Natural killer cell treated with Interleukin-12 subunit alpha and Interleukin-12 subunit beta and Interleukin-15 and Interleukin-18, amount 100 ng/mL, for 72 hours (primary cell): ENCODE data around the gene DDIT4. TPM values are rescaled to one million over a fixed set of nuclear protein-coding genes. Genes with fewer than 3 reads are reported as not detected.
"Not testable (repeated sequence)": the region's sequence is repeated elsewhere in the genome, so short reads cannot be mapped to it uniquely, and the experiment has no call there.

Experiments used
- ATAC-seq, 2 donors: fragments of 150-1000 bp; cut with Tn5 transposase in 1 of 2; sonication (Bioruptor Pico), chemical (Tn5 transposase) in 1 of 2; 2 replicates each; pipeline ENCODE4 v1.10.0; 2021
- DNase-seq: peaks from one replicate; pipeline ENCODE4 v3.0.0; 2022; ENCODE audit warnings: low spot score
- H3K27ac Mint-ChIP-seq, 2 donors: 1 replicate in 1 of 2; 2 replicates in 1 of 2; pipeline ENCODE4 v1.8.0; 2022; ENCODE audit warnings: mixed read lengths in 2 of 2, mild to moderate bottlenecking in 1 of 2, moderate library complexity in 1 of 2
- H3K27me3 Mint-ChIP-seq, 2 donors: 1 replicate in 1 of 2; 2 replicates in 1 of 2; pipeline ENCODE4 v1.8.0; 2022; ENCODE audit warnings: mixed read lengths in 2 of 2
- H3K36me3 Mint-ChIP-seq: one replicate; pipeline ENCODE4 v1.8.0; 2022; ENCODE audit warnings: mixed read lengths
- H3K4me1 Mint-ChIP-seq, 2 donors: 1 replicate in 1 of 2; 2 replicates in 1 of 2; pipeline ENCODE4 v1.8.0; 2022; ENCODE audit warnings: low read depth in 2 of 2, mixed read lengths in 2 of 2, mild to moderate bottlenecking in 1 of 2
- H3K4me3 Mint-ChIP-seq: one replicate; pipeline ENCODE4 v1.8.0; 2022; ENCODE audit warnings: mixed read lengths
- H3K9me3 Mint-ChIP-seq: 2 replicates; pipeline ENCODE4 v1.8.0; 2022; ENCODE audit warnings: mixed read lengths
- total RNA-seq, 2 donors: library from RNA; stranded (reverse); gene quantifications; one replicate each; pipeline ENCODE4 v1.2.3, GENCODE V29; 2022

Gene DDIT4
- total RNA-seq, 2 donors from 2014 or later, result 189 to 207 TPM

DNA sequence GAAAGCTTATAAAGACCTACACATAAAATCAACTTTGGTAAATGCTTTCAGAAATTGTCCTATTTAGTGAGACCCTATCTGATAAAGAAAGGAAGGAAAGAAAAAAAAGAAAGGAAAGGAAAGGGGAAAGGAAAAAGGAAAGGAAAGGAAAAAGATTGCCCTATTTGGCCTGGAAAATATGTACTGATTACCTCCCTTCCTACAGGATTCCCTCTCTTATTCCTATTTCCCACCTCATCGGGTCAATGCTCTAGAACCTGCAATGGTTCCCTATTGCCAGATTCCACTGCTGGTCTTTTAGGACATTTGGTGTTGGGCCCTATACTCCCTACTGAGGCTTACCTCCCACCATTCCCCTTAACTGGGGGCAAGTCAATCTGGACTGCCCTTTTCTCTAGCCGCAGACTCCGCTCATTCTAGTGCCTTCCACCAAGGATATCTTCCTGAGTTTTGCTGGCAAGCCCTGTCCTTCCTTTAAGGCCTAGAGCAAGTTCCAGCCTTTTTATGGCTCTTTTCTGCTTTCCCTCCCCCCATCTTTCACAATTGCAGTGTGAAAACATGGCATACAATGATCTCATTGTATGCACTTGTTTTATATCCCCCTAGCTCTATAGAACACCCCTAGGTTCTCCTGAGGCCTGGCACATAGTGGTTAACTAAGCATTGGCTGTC lies 4.4 kb downstream of the DDIT4 start:
- peaks cover 14% of the 10 kb centered on the region for H3K36me3 Mint-ChIP-seq
- no peak overlapping the region for H3K4me3 Mint-ChIP-seq
- no peak for DNase-seq
- H3K4me1 Mint-ChIP-seq, result peaks cover 32 to 39% of the 10 kb centered on the region in 2 donors
- H3K9me3 Mint-ChIP-seq, result no peaks in the 10 kb centered on the region
- H3K27ac Mint-ChIP-seq, result peak overlapping the region; percentile 9 to 43
- no peak for ATAC-seq
- H3K27me3 Mint-ChIP-seq, result no peaks in the 10 kb centered on the region

DNA sequence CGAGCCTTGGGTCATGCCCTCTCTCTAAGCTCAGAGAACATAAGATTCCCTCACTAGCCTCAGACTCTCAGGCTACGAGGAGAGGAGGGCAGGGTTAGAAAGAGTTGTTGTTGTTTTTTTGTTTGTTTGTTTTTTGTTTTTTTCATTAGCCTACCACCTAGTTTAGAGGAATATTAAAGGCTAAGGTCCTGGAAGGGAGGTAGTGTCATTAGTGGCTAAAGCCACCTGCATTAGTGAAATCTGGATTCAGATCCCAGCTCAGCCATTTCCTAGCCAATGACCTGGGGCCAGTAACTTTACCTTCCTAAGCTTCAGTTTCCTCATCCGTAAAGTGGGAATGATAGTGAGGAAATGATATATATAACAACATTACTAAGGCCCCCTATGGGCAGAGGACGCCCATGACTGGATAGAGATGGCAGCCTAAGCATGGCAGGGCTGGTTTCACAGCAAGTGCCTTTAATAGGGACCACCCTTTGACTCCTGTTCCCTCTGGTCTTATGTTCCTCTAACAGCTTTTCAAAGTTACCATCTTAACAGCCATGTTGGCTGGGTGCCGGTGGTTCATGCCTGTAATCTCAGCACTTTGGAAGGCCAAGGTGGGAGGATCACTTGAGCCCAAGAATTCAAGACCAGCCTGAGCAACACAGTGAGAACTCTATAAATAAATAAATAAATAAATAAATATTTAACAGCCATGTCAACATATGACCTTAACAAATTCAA lies 5.1 kb downstream of the DDIT4 start:
- ATAC-seq (no peak), DNase-seq (no peak)
- Mint-ChIP-seq H3K27me3 (no peaks in the 10 kb centered on the region), H3K4me3 (no peak overlapping the region), H3K27ac (peak overlapping the region; percentile 9 to 43), H3K9me3 (no peaks in the 10 kb centered on the region), H3K36me3 (peaks cover 14% of the 10 kb centered on the region), H3K4me1 (peaks cover 32 to 35% of the 10 kb centered on the region in 2 donors)

DNA sequence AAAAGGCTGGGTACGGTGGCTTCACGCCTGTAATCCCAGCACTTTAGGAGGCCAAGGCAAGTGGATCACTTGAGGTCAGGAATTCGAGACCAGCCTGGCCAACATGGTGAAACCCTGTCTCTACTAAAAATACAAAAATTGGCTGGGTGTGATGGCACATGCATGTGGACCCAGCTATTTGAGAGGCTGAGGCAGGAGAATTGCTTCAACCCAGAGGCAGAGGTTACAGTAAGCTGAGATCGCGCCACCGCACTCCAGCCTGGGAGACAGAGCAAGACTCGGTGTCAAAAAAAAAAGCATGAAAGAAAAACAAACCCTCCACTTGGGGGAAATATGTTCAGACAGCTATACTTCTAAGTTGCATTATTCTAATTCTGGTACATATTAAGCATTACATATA lies 5.9 kb downstream of the DDIT4 start:
- not testable (repeated sequence) for H3K27me3 Mint-ChIP-seq, ATAC-seq, H3K4me3 Mint-ChIP-seq, DNase-seq, H3K27ac Mint-ChIP-seq, H3K9me3 Mint-ChIP-seq
- H3K36me3 Mint-ChIP-seq, result peaks cover 14% of the 10 kb centered on the region
- peaks cover 32 to 37% of the 10 kb centered on the region in 2 donors for H3K4me1 Mint-ChIP-seq

DNA sequence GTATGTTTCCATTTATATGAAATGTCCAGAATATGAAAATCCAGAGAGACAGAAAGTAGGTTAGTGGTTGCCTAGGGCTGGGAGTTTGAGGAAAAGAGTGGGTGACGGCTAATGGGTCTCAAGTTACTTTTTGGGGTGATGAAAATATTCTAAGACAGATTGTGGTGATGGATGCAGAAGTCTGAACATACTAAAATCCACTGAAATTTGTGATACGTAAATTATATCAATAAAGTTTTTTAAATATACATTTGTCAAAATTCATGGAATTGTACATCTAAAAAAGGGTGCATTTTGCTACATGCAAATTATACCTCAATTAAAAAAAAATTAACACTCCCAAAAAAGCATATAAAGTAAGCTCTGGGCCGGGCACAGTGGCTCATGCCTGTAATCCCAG lies 9.4 kb downstream of the DDIT4 start:
- no peak for ATAC-seq
- H3K9me3 Mint-ChIP-seq, result no peaks in the 10 kb centered on the region
- DNase-seq, result no peak
- peaks cover 25 to 28% of the 10 kb centered on the region in 2 donors for H3K4me1 Mint-ChIP-seq
- no peaks in the 10 kb centered on the region for H3K36me3 Mint-ChIP-seq
- H3K27me3 Mint-ChIP-seq, result no peaks in the 10 kb centered on the region
- no peak overlapping the region for H3K4me3 Mint-ChIP-seq
- no peak overlapping the region for H3K27ac Mint-ChIP-seq

DNA sequence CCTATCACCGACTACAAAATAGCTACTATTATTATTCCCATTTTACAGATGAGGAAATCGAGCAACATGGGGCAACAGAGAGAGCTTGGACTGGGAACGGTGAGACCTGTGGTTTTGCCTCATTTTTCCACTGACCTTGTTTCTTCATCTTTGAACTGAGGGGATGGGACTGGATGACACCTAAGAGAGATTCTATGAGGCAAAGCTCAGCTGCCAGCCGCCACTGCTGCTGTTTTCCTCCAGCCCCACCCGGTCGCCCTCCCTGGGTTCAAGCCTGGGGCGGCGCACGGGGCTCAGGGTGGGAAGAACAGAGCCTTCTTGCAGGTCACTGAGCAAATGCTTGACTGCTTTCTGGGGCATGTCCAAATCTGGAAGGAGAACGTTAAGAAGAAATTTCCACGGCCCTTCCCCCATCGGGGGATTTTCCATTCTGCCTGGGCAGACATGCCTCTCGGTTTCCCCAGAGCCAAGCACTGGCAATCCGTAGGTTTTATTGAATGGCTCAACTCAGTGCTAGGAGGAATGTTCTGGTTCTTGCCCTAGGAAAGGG lies 12.3 kb downstream of the DDIT4 start:
- Mint-ChIP-seq H3K36me3 (no peaks in the 10 kb centered on the region), H3K27ac (peak overlapping the region in 1 of 2 donors; percentile 37), H3K9me3 (no peaks in the 10 kb centered on the region), H3K4me1 (peaks cover 16 to 19% of the 10 kb centered on the region in 2 donors), H3K4me3 (no peak overlapping the region), H3K27me3 (no peaks in the 10 kb centered on the region)
- DNase-seq (no peak), ATAC-seq (no peak)

DNA sequence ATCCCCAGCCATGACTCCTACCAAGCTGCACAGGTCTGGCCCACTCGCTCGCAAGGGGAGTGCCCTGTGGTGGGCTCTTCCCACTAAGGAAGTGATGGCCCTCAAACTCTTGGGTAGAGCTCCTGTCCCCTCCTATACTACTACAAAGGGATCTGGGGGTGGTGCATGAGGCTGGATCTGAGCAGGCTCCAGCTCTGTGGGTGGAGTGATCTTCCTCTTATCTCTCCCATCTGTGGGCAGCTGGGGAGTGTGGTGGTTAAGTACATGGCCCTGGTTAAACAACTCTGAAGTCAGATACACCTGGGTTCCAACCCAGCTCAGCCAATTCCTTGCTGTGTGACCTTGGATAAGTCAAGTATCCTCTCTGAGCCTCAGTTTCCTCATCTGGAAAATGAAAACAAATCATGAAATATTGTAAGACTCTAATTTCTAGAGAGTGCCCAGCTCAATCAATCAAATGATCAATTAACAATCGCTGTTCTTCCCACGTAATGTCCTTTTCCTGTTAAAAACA lies 17.4 kb downstream of the DDIT4 start:
- DNase-seq (no peak), ATAC-seq (no peak)
- no peaks in the 10 kb centered on the region for H3K36me3 Mint-ChIP-seq
- peaks cover 40 to 44% of the 10 kb centered on the region in 2 donors for H3K4me1 Mint-ChIP-seq
- peak overlapping the region in 1 of 2 donors; percentile 99 for H3K27ac Mint-ChIP-seq
- H3K9me3 Mint-ChIP-seq, result no peaks in the 10 kb centered on the region
- no peak overlapping the region for H3K4me3 Mint-ChIP-seq
- no peaks in the 10 kb centered on the region for H3K27me3 Mint-ChIP-seq

DNA sequence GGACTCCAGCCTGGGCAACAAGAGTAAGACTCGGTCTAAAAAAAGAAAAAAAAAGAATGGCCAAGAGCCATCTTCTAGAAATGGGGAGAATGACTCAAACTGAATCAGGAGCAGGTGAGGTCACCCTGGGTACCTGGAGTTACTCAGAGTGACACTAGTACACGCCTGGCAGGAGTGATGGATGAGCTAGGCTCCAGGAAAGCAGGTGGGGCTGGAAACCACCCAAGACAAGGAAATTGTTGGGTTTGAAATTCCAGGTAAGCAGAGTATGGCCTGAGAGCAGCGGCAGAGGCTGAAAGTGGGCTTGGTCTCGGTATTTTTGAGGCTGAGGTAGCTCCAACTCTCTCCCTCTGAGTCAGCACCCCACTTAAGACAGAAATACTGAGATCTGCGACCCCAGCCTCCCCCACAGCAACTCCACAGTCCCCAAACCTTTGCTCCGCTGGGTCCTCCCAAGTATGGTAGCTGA lies 18.5 kb downstream of the DDIT4 start:
- H3K36me3 Mint-ChIP-seq, result no peaks in the 10 kb centered on the region
- peaks cover 43 to 44% of the 10 kb centered on the region in 2 donors for H3K4me1 Mint-ChIP-seq
- H3K4me3 Mint-ChIP-seq, result peak overlapping the region; percentile 39
- H3K9me3 Mint-ChIP-seq, result no peaks in the 10 kb centered on the region
- no peaks in the 10 kb centered on the region for H3K27me3 Mint-ChIP-seq
- DNase-seq (no peak), ATAC-seq (no peak)
- peak overlapping the region; percentile 60 to 99 for H3K27ac Mint-ChIP-seq

DNA sequence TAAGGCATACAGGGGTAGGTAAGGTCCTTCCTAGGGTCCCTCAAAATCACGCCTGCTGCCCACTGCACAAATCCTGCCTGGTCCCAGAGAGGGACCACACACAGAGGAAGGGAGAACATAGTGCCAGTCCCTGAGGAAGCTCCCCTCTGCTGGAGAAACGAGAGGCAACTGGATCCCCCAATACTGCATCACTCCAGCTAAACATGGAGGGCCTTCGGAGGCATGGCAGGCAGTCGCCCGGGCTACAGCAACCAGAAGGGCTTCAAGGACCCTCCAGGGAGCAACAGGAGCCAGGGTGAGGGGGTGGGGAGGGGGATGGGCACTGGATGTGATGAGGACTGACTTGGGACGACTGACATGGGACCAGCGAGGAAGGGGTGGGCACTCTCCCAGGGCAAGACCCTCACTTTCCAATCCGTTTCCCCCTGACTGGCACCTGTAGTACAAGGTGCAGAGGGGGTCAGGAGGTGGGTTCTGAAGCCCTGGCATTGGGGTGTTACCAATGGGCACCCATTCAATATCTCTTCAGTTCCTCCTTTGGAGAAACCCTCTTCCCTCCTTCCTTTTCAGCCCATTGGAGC lies 21.7 kb downstream of the DDIT4 start:
- H3K4me1 Mint-ChIP-seq, result peaks cover 55 to 60% of the 10 kb centered on the region in 2 donors
- no peaks in the 10 kb centered on the region for H3K27me3 Mint-ChIP-seq
- H3K36me3 Mint-ChIP-seq, result no peaks in the 10 kb centered on the region
- no peaks in the 10 kb centered on the region for H3K9me3 Mint-ChIP-seq
- ATAC-seq (no peak), DNase-seq (no peak)
- H3K27ac Mint-ChIP-seq, result peak overlapping the region; percentile 97 to 99
- peak overlapping the region; percentile 80 for H3K4me3 Mint-ChIP-seq

DNA sequence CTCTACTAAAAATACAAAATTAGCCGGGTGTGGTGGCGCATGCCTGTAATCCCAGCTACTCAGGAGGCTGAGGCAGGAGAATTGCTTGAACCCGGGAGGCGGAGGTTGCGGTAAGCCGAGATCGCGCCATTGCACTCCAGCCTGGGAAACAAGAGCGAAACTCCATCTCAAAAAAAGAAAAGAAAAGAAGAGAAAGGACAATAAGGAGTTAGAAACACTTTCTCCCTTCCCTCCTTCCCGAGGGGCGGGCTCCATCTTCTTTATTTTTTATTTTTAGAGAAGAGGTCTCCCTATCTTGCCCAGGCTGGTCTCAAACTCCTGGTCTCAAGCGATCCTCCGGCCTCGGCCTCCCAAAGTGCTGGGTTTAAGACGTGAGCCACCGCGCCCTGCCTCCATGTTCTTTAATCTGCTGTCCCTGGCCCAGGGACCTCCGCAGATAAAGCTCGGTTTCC lies 23.1 kb downstream of the DDIT4 start:
- not testable (repeated sequence) for H3K36me3 Mint-ChIP-seq, DNase-seq, H3K9me3 Mint-ChIP-seq, ATAC-seq, H3K27me3 Mint-ChIP-seq
- Mint-ChIP-seq H3K4me1 (peaks cover 62 to 63% of the 10 kb centered on the region in 2 donors), H3K4me3 (peak overlapping the region; percentile 87), H3K27ac (peak overlapping the region; percentile 97 to 99)

DNA sequence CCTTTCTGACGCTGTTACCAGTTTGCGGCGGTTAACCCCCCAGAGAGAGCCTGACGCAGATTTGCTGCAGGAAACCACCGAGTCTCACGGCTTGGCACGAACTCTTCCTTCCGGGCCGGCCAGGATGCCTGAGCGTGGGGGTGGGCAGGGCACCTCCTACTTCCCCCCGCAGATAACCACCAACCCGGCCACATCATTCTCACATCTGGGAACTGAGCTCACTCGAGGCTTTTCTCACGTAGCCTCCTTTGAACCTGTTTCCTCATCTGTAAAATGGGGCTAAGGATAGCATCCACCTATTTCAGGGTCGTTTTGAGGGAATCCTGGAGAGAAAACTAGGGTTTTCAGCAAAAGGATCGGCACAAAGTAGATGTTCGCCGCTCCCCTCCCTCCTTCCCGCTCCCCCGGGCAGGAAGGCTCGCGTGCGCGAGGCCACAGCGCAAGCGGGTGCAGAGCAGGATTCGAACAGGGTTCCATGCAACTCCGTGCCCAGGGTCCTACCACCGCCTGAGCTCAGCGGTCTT lies 23.6 kb downstream of the DDIT4 start:
- Mint-ChIP-seq H3K9me3 (no peaks in the 10 kb centered on the region), H3K4me1 (peaks cover 58 to 60% of the 10 kb centered on the region in 2 donors), H3K4me3 (peak overlapping the region; percentile 87), H3K27ac (peak overlapping the region; percentile 97 to 99), H3K27me3 (no peaks in the 10 kb centered on the region), H3K36me3 (no peaks in the 10 kb centered on the region)
- DNase-seq, result peak; percentile 99
- peak; percentile 88 to 91 for ATAC-seq

DNA sequence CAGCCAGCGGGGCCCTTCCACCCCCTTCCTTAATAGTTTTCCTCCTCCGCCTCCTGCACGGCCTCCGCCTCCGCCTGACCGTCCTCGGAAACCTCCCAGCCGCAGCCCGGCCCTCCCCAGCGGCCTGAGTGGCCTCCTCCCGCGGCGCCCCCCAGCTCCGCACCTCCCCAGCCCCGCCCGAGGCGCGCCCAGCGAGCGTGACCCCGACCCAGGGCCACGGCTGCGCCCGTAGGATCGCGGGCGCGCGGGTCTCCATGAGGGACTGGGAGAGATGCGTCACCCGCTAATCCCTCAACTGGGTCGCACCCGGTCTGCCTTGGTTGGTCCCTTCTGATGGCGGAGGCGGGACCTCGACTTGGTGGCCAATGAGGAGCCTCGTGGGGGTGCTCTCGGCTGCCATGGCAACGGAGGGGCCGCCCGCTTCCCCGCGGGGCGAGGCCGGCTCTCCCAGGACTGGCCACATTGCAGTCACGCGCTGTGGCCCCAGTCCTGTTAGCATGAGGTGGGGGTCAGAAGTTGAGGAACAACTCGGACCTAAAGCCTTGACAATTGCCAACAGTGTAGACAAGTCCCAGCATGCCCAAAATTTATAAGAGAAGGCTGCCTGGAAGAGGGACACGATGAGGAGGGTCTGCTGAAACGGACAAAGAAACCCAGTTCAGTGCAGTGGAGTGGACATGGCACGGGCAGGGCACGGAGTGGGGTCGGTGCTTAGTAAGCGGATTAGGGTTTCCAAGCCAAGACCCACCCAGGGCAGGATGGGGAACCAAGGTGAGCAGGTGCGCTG lies 24.3 kb downstream of the DDIT4 start:
- peak; percentile 90 to 91 for ATAC-seq
- H3K27me3 Mint-ChIP-seq, result no peaks in the 10 kb centered on the region
- H3K4me3 Mint-ChIP-seq, result peak overlapping the region; percentile 87

DNA sequence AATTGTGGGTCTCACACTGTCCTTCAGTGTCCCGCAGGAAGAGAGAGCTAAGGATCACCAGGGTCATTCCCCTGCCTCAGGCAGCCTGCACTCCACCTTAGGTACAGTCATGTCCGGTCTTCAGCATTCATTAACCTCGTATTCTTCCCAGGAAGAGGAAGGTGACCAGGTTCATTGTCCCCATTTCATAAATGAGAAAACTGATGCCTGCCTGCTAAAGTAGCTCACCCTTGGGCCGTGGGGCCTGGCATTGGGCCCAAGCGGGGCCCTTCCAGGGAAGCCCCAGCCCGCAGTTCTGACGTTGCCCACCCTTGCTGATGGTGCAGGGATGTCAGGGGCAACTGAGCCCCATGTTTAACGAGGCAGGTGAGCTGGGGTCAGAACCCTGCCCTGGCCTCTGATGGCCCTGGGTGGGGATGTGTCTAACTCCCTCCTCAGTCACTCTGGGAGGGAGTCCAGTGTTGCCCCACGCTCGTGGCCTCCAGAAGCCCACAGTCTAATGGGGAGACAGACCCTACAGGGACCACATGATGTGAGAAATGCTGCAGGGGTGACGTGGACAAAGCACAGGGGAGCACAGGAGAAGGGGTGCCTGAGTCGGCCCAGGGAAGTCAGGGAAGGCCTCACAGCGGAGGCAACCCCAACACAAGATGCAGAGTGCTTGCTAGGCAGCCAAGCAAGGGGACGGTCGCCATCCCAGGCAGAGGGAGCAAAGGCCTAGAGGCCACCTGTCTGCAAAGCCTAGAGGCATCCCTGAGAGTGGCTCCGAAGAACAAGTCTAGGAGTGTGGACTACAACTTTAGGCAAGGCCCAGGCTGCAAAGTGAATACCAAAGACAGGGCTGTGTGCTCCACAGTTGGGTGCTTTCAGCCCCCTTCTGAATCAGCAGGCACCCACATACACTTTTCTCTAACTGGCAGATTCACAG lies 25.1 kb downstream of the DDIT4 start:
- no peaks in the 10 kb centered on the region for H3K9me3 Mint-ChIP-seq
- no peaks in the 10 kb centered on the region for H3K36me3 Mint-ChIP-seq
- H3K27me3 Mint-ChIP-seq, result no peaks in the 10 kb centered on the region
- H3K4me1 Mint-ChIP-seq, result peaks cover 49 to 50% of the 10 kb centered on the region in 2 donors
- H3K27ac Mint-ChIP-seq, result peak overlapping the region; percentile 97 to 99
- H3K4me3 Mint-ChIP-seq, result no peak overlapping the region
- ATAC-seq, result no peak
- no peak for DNase-seq

More for the DNA sequence above, 24.3 kb downstream of the DDIT4 start:
- DNase-seq, result peak; percentile 98
- Mint-ChIP-seq H3K9me3 (no peaks in the 10 kb centered on the region), H3K36me3 (no peaks in the 10 kb centered on the region), H3K27ac (peak overlapping the region; percentile 97 to 99), H3K4me1 (peaks cover 52 to 53% of the 10 kb centered on the region in 2 donors)
